GM21423 (cell line): ENCODE measurements around the gene COQ10A.
A peak's percentile ranks its signal among the peaks of the same experiment; 100 is the strongest.

ENCODE experiments used
- ATAC-seq: cut with Tn5 transposase; IDR thresholded peaks from one replicate; pipeline ENCODE4 v1.9.1; 2021; ENCODE audit warnings: mild to moderate bottlenecking, moderate library complexity; ENCODE audit not compliant: unreplicated experiment

Gene COQ10A

DNA sequence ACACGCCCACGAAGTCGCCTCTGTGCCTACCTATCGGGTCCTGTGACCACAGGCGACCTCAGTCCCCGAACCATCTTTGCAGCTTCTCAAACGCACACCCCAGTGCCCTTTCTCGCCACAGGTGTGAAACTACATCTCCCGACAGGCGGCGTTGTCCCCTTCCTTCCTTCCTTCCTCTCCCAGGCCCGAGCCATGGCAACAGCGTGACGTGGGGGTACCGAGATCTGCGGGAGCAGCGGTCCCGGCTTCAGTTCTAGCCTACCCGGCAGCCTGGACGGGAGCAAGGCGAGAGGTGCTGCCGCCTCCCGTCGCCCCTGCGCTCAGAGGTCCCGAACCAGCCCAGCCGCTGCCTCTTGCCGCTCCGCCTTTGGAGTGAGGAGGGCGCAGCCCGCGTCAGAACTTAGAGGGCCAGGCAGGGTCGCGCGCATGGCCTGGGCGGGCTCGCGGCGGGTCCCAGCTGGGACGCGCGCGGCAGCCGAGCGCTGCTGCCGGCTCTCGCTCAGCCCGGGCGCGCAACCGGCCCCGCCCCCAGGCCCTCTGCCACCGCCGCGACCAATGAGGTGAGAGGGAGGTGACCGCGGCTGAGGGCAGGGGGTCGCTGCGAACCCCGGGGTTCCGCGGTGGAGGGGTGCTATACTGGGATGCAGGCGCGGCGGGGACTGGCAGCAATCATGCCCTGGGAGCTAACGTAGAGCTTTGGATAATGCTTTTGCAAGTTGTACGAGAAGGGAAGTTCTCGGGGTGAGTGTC is at the start of gene COQ10A:
Gene COQ10A, plus strand, starts transcription at position 250 of the 750 bp plus-strand sequence. Its CDS starts 177 bp downstream, at position 427.
- ATAC-seq = peak; percentile 83

DNA sequence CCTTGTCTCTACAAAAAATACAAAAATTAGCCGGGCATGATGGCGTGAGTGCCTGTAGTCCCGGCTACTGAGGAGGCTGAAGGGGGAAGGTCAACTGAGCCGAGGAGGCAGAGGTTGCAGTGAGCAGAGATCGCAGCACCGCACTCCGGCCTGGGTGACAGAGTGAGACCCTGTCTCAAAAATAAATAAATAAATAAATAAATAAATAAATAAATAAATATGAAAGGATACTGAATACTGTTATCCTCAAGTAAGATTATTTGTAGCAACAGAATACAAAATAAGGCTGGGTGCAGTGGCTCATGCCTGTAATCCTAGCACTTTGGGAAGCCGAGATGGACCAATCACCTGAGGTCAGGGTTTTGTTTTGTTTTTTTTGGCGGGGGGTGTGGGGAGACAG is 46.9 kb upstream of the COQ10A start:
- ATAC-seq = no peak

DNA sequence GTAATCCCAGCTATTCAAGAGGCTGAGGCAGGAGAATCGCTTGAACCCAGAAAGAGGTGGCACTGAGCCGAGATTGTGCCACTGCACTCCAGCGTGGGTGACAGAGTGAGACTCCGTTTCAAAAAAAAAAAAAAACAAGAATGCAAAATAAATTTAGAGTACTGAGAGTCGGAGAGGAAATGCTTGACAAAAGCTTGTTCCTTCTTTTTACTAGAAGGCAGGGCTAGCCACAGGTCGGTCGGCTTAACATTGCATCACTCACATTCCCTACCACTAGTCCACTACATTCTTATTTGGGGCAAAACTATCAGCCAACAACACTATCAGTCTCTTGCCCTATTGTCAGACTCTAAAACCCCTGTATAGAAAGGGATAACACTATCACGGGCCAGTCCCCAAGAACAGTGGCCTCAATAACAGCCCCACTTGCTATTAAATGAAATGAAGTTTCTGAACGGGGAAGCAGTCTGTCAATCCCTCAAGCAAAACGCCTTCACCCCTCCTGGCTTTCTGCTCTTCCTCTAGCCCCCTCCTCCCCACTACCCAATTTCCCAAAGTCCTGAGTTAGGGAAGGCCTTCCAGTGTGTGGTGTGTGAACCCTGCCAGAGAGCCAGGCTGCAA is 46.0 kb upstream of the COQ10A start:
- no peak for ATAC-seq

DNA sequence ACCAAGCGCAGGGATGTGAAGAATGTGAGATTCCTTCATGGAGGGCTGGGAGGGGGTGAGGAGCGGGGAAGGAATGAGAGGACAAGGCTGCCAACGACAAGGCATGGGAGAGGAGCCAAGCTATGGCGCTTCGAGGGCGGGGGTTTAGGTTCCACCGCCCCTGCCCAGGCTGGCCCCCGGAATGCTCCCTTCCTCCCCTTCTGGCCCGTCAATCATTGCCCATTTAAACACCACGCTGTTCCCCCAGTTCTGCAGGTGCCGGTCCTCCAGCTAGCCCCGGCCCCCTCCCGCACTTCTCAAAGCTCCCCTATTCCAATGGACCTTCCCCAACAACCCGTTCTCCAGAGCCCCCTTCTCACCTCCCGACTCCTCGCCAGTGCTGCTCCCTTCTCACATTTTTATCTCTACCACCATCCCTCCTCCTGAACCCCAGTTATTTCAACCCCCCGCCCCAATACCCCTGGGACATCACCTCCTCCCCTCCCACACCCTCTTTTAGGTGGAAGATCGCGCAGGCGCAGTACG is 45.4 kb upstream of the COQ10A start:
- ATAC-seq = peak; percentile 14

DNA sequence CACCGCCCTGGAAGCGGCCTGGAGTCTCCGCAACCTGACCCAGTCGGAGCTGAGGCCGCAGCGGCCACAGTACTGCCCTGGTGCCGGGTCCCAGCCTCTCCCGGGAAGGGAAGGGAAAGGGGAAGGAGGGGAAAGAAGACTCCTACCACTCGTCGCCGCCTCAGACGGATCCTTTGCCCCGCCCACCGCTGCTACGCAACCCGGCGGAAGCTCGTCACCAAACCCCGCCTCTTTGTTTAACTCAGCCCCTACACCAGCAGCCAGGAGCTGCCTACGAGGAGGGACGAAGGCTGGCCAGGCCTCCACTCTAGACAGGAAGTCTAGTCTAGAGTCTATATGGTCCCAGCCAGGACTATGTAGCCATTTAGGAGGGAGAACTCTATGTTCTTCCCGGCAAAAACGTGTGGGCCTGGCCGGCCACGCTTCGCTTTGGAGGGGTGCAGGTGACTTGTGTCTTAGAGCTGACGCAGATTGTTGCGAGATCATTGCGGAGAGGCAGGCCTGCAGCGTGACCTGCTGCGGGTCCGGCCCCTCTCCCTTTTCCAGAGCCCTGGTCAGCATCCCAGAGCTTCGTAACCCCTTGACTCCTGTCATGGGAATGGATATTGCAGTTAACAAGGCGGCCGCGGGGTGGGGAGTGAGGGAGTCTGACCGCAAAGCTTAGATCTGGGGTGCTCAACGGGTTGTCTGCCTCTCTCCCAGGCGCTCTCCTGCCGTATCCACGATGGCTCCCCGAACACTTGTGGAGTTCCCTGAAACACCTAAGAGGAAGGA is 44.8 kb upstream of the COQ10A start, which contains the start of gene RNF41:
Gene RNF41, minus strand, starts transcription at position 166 of the 774 bp plus-strand sequence. CDS start 7,875 bp downstream, outside the sequence.
- peak; percentile 80 for ATAC-seq

DNA sequence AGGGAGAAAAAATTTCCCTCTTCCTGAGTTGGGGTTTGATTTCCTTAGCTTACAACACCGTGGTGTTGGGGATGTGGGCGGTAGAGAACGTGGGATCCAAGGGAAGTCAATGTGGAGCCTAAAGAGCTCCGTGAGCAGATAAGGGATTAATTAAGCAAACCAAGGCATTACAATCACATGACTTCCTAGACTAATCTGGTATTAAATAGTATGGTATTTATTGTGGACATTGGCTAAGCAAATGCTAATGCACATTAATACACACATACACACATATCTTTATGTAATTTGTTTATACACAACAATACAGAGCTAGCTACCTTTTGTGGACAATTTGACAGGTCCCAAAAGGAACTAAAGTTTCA is 44.2 kb upstream of the COQ10A start:
- no peak for ATAC-seq

DNA sequence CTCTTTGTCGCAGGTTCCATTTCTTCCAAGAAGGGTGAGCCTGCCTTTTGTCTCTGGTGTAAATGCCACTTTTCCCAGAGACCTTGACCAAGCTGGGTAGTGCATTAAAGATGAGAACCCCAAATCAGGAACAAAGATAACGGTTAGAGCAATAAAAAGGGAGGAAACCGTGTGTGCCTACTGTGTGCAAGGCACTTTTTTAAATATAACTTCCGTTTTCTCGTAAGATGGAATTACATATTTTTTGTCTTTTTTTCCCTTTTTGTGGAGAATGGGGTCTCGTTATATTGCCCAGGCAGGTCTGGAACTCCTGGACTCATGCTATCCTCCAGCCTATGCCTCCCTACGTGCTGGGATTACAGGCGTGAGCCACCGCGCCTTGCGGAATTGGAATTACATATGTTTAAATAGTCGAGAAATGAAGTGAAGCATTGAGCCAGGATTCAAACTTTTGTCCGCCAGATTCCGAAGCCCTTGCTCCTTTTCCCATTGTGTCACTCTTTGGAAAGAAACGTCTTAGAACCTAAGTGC is 43.1 kb upstream of the COQ10A start:
- ATAC-seq = no peak

DNA sequence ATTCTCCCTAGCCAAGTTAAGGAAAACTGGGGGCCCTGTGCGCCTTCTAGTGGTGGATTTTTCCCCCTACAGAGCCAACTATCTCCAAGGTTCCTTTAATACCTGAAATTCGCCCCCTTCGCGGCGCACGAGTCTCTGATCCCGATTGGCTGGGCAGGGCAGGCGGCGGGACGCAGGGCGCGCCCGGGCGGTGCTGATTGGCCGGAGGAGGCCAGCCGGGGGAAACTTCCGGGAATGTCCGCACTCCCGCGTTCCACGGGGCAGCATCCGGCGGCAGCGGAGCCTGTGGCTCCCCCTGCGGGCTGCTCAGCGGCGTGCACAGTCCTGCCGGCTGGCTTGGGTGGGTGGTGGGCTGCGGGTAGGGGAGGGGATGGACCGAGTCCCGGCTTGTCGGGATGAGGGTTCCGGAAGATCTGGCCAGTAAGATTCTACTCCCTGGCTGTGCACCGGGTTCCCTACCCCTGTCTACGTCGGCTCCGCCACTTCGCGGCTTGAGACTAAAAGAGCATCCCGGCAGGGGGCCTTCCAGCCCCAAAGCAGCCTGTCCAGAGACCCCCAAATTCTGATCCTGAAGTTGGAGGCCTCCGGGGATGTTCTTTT is 42.5 kb upstream of the COQ10A start, which contains the start of gene NABP2:
Gene NABP2, plus strand, starts transcription at position 241 of the 600 bp plus-strand sequence. CDS start 515 bp downstream, outside the sequence.
- peak; percentile 68 for ATAC-seq

DNA sequence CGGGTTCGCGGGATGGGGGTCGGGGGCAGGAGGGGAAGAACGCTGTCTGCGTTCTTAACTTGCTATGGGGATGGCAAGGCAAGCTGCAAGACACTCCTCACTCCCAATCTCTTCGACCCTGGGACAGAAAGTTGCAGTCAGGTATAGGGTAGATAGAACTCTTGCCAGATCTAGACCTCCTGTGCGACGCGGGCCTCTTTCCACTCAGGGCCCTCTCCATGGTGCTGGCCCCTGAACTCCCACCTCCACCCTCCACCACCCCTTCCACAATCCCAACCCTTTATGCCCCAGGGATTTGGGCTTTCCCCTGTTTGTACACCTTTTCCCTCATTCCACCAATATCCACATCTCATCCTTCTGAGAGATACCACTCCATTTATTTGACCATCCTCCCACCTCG is 41.8 kb upstream of the COQ10A start:
- ATAC-seq = no peak

DNA sequence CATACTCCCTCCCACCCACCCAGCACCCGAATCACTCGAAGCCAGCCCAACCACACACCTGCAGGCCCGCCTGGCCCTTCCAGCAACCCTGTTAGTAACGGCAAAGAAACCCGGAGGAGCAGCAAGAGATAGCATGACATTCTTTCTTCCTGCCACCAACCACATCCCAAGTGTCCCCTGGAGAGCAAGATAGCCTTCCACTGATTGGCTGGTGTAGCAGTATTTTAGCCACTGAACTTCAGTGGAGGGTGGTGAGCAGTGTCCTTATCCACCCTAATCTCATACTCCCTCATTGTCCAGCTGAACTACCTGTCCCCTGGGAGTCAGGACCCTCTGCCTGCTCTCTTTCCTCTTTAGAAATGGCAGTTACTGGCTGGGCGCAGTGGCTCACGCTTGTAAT is 37.7 kb upstream of the COQ10A start:
- no peak for ATAC-seq

DNA sequence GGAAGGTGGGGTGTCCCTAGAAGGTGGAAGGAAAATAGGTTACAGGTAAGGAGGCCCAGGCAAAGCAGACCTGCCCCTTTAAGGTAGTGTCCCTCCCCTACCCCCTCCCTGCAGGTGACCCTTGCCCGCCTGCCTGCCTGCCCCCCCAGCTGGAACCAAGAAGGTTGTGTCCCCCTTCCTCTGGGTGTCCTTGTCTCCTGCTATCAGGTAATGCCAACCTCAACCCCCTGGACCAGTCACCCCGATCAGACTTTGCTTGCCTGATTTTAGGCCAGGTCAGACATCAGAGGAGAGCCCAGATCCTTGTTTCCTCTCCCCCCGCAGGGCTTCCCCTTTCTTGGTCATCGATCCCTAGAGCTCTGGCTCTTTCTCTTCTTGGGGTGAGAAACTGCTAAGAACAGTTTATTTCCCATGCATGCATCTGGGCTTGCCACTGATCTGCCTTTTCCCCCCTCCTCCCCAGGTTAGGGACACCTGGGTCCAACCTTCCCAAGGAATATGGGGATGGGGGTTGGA is 36.8 kb upstream of the COQ10A start, which contains the start of gene SLC39A5:
Gene SLC39A5, plus strand, starts transcription at position 136 of the 516 bp plus-strand sequence. CDS start 1,224 bp downstream, outside the sequence.
- ATAC-seq = no peak

DNA sequence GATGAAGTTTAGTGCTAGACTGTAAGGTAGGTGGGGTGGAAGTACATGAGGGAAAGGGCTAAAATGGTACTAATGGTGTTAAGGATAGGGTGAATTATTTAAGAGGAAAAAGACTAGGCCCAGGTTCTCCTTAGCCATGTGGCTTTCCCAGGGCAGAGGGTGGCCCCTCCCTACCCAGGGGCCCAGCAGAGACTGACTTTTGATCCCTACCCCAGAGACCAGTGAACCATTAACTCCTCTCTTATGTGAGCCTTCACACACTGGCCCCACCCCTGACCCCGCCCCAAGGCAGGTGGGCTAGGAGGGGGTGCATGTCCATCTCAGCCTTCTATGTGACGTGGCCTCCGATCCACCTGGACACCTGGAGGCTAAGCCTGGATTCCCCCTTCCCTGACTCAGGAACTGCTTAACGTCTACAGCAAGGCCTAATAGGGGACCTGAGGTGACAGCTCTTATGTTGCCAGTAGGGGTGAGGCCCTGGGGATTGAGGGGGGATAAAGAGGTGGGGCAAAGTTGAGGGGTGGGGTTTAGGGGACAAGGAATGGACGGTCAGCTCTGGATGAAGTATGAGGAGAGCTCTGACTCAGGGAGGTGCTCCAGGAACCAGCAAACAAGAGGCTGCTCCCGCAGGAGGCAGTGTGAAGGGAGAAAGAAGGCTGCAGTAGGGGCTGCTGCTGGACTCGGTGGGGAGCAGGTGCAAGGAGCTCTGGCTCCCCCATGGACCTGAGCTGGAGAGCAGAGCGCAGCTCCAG is 36.1 kb upstream of the COQ10A start:
- no peak for ATAC-seq

DNA sequence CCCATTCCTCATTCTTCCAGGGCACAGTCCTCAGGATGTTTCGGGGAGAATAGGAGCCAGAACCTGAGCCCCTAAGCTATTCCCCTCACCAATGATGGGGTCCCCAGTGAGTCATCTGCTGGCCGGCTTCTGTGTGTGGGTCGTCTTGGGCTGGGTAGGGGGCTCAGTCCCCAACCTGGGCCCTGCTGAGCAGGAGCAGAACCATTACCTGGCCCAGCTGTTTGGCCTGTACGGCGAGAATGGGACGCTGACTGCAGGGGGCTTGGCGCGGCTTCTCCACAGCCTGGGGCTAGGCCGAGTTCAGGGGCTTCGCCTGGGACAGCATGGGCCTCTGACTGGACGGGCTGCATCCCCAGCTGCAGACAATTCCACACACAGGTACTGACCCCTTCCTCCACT is 35.6 kb upstream of the COQ10A start:
- ATAC-seq = no peak

DNA sequence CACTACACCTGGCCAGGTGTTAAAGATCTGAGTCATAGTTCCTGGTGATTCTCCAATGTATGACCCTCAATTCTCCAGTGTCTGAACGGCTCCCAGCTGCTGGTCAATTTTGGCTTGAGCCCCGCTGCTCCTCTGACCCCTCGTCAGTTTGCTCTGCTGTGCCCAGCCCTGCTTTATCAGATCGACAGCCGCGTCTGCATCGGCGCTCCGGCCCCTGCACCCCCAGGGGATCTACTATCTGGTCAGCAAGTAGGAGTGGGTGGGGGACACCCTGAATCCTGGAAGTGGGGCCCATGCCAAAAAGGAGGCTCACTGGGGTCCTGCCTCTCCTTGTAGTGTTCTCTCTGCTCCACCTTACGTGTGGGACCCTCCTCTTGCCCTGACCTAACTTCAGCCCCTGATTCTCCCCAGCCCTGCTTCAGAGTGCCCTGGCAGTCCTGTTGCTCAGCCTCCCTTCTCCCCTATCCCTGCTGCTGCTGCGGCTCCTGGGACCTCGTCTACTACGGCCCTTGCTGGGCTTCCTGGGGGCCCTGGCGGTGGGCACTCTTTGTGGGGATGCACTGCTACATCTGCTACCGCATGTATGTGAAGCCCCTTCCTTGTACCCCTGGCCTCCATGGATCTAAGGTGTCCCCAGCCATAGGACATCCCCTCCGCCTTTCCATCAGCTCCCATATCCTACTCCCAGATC is 31.9 kb upstream of the COQ10A start:
- ATAC-seq = no peak

DNA sequence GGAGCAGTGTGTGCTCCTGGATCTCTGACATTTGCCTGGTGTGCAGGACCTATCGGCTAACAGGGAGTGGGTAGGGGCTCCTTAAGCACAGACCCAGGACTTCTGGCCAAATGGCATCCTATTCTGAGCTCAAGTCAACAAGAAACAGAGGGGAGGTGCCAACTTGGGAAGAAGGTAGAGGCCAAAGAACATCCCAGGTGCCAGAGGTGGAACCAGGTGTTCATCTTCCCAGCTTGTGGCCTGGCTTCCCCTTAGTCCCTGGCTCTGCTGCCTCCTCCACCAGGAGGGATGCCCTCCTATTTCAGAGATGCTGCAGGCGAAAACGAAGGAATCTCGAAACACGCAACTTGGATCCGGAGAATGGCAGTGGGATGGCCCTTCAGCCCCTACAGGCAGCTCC is 30.7 kb upstream of the COQ10A start:
- no peak for ATAC-seq

DNA sequence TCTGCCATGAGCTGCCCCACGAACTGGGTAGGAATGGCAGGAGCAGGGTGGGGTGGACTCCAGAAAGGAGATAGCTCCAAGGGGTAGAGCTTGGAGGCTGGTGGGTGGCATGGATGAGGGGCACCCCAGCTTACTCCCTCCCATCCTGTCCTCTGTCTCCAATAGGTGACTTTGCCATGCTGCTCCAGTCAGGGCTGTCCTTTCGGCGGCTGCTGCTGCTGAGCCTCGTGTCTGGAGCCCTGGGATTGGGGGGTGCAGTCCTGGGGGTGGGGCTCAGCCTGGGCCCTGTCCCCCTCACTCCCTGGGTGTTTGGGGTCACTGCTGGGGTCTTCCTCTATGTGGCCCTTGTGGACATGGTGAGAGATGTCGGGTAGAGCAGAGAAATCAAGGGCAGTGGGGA is 29.8 kb upstream of the COQ10A start:
- ATAC-seq = no peak

DNA sequence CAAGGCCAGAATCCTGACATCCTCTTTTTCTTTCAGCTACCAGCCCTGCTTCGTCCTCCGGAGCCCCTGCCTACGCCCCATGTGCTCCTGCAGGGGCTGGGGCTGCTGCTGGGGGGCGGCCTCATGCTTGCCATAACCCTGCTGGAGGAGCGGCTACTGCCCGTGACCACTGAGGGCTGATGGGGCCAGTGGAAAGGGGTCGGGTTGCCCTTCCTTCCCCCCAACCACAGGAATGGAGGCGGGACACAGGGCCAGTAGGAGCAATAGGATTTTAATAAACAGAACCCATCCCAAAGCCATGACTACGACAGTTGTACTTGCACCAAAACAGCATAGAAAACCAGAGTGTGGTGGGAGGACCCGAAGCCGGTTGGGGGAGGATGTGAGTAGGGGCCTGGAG is 29.2 kb upstream of the COQ10A start:
- ATAC-seq = no peak

DNA sequence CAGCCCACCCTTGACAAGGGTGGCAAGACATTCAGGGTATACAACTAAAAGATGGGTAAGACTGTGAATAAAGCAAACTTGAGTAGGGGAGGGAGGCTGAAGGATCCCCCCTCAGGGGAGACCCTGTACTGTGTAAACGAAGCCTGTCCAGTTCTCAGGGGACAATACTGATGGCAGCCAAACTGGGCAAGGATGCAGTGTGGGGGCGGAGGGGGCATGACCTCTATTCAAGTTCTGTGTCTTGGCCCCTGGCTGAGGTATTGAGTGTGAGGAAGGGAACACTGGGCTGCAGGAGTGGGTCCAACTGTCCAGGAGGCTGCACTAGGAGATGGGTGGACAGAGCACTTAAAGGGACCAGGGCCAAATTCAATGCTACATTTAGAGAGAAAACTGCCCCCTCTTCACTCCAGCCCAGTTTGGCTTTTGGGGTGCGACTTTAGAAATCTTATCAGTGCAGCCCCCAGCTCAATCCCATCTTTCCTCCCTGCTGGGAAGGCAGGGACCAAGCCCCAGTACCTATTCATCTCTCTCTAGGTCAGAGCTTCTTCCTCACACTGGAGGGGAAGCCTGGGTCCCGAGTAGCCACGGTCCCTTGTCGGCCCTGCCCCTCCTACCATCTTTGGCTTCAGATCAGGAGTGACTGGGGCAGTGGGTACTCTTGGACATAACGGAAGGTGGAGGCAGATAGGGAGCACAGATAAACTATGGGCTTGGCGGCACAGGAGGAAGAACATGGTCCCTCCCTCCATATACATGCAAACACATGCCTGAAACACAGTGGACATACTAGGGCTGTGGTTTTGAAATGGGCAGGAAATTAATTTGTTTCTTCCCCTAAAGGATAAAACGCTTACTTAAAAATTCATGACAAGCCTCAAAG is 25.1 kb upstream of the COQ10A start:
- ATAC-seq = no peak
